HG03064 (cell line): ENCODE measurements around the gene USP5.
A peak's percentile ranks its signal among the peaks of the same experiment; 100 is the strongest.
"Not testable (repeated sequence)": the region's sequence is repeated elsewhere in the genome, so short reads cannot be mapped to it uniquely, and the experiment has no call there.

Experiments
- ATAC-seq: cut with Tn5 transposase; IDR thresholded peaks from one replicate; pipeline ENCODE4 v1.9.1; 2021; ENCODE audit warnings: low read depth; ENCODE audit not compliant: unreplicated experiment

USP5 gene

DNA sequence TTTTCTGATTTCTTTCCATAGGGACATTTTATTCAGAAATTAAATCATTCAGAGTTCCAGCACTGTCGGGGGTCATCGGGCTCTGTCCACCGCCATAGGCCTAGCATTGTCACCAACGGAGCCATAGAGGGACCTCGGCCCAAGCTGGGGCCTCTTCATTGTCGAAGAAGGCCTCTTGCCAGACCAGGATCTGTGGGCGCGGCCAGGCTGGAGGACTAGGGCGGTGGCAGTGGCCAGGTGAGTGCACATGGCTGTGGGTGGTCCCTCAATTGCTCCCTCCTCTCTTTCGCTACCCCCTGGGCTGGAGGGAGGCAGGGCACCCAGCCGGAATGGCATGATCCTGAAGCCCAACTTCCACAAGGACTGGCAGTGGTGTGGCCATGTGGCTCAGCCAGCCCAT, 31.7 kb downstream of the USP5 start:
- no peak for ATAC-seq

DNA sequence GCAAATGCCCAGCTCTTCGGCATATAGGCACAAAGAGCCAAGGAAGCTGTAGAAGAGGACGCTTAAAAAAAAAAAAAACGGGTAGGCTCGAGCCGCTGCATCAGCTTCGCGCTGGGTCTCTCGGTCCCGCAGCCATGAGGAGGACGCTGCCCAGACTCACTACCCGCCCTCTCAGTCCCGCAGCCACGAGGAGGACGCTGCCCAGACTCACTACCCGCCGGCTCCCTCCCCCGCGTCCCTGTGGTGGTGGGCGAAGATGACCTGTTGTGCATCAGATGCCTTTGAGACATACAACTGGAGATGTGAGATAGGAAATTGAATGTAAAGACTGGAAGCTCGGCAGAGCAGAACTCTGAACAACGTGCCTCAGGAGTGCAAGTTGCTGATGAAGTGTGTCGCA, 32.6 kb downstream of the USP5 start:
- no peak for ATAC-seq

DNA sequence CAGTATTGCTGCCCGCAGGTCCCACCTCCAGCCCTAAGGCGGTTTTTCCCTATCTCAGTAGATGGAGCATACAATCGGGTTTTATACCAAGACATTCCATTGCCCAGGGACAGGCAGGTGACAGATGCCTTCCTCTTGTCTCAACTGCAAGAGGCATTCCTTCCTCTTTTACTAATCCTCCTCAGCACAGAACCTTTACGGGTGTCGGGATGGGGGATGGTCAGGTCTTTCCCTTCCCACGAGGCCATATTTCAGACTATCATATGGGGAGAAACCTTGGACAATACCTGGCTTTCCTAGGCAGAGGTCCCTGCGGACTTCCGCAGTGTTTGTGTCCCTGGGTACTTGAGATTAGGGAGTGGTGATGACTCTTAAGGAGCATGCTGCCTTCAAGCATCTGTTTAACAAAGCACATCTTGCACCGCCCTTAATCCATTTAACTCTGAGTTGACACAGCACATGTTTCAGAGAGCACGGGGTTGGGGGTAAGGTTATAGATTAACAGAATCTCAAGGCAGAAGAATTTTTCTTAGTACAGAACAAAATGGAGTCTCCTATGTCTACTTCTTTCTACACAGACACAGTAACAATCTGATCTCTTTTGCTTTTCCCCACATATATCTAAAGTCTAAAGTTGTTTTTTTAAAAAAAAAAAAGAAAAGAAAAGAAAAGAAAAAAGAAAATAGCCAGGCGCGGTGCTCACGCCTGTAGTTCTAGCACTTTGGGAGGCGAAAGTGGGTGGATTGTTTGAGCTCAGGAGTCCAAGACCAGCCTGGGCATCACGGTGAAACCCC, 34.5 kb downstream of the USP5 start:
- not testable (repeated sequence) for ATAC-seq

DNA sequence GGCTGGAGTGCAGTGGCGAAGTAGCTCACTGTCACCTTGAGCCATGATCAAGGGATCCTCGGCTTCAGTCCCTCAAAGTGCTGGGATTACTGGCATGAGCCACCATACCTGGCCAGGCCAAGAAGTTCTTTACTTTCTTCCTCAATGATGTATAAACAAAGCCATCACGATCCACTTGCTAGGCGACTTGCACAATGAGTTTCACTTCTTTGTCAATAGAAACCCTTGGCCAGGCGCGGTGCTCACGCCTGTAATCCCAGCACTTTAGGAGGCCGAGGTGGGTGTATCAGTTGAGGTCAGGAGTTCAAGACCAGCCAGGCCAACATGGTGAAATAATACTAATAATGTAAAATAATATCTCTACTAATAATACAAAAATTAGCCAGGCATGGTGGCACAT, 35.5 kb downstream of the USP5 start:
- ATAC-seq: no peak

DNA sequence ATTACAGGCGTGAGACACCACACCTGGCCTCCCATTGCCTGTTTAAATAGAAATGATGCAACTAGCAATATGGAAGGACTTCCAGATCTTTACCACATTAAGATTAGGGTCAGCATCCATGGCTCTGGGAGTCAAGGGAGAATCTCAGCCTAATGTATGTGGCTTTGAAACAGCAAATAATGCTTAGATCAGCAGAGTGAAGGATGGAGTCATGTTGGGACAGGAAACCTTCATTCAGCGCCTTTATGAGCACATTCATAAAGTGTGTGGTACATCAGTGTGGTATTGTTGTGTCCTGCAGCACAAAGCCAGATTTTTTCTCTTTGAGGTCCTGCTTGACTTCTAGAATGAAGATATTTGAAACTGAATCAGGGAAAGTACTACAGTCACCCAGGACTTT, 36.4 kb downstream of the USP5 start:
- no peak for ATAC-seq

DNA sequence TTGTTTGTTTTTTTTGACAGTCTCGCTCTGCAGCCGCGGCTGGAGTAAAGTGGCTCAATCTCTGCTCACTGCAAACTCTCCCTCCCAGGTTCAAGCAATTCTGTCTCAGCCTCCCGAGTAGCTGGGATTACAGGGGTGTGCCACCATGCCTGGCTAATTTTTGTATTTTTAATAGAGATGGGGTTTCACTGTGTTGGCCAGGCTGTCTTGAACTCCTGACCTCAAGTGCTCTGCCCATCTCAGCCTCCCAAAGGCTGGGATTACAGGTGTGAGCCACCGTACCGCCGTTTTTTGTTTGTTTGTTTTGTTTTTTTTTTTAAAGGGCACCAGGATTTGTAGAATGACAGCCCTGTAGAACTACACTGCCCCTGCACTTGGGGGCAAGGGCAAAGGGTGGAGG, 36.8 kb downstream of the USP5 start:
- not testable (repeated sequence) for ATAC-seq

DNA sequence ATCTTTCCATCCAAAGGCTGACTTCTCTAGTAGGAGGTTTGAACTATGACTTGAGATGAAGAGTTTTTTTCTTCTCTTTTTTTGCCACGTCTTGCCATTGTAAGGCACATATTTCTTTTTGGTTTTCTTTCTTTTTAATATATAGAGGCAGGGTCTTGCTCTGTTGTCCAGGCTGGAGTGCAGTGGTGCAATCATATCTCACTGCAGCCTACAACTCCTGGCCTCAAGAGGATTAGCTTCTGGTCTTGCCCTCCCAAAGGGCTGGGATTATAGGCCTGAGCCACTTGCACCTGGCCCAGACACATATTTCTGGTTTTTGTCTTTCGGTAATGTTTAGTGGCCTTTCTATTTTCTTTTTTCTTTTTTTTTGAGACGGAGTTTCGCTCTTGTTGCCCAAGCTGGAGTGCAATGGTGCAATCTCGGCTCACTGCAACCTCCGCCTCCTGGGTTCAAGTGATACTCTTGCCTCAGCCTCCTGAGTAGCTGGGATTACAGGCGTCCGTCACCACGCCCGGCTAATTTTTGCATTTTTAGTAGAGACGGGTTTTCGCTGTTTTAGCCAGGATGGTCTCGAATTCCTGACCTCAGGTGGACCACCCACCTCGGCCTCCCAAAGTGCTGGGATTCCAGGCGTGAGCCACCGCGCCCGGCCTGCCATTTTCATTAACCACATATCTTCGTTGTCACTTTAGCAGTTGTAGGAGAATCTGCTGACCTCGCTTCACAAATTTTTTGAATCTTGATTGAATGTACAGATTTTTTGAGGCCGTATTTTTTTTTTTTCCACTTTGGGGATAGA, 38.0 kb downstream of the USP5 start:
- not testable (repeated sequence) for ATAC-seq

DNA sequence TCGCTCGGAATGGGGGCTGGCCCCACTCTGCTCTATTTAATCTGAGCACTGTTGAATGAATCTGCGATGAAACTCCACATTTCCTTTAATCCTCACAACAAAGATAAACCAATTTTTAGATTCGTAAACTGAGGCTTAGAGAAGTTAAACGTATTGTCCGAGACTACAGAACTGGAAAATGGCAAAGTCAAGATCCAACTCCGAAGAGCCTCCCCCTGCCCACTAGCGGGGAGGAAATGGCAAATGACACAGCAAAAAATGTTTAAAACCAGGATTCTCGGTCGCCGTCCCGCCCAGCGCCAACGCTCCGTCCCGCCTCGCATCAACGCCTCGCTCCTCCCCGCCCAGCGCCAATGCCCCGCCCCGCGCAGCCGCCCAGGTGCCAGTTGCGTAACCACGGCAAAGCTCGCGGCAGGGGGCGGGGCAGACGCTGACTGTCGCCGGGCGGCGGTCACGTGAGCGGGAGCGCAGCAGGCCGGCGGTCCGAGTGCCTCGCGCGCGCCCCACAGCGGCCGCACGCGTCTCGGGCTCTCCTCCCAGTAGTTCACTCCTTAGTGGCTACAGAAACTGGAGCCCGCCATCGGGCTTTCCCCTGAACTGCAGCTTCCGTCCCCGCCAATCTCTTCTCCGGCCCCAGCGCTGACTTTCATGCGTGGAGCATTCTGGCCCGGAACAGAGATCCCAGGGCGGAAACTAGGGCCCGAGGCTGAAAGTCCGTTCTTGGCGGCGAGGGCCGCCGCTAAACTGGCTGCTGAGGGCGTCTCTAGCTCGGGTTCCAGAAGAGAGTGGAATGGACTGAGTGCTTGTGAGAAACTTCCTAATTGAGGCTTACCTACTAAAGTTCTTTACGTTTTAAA, 39.1 kb downstream of the USP5 start:
- ATAC-seq: peak; percentile 93

DNA sequence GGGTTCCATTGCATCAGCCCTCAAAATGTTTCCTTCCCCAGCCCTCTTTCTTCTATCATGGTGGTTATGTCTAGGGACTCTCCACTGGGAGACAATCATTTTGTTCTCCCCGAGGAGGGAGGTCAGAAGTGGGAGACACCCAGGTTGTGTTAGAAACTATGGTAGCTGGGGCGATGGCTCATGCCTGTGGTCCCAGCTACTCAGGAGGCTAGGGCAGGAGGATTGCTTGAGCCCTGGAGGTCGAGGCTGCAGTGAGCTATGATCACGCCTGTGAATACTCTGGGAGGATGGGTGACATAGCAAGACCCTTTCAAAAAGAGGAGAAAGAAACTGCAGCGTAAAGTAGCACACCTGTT, 39.7 kb downstream of the USP5 start:
- ATAC-seq: no peak

DNA sequence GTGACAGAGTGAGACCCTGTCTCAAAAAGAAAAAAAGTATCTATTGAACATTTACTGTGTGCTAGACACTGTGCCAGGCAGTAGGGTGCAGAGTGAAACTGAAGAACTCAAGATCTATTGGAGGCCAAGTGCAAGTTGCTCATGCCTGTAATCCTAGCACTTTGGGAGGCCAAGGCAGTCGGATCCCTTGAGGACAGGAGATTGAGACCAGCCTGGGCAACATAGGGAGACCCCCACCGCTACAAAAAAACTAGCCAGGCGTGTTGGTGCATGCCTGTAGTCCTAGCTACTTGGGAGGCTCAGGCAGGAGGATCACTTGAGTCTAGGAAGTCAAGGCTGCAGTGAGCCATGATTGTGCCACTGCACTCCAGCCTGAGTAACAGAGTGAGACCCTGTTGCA, 40.7 kb downstream of the USP5 start:
- not testable (repeated sequence) for ATAC-seq

DNA sequence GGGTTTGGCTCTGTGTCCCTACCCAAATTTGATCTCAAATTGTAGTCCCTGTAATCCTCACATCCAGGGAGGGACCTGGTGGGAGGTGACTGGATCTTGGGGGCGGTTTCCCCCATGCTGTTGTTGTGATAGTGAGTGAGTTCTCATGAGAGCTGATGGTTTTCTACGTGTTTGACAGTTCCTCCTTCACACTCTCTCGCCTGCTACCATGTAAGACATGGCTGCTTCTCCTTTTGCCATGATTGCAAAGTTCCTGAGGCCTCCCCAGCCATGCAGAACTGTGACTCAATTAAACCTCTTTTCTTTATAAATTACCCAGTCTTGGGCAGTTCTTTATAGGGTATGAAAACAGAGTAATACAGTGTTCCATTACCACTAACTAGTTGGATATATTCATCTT, 42.4 kb downstream of the USP5 start:
- ATAC-seq: no peak

DNA sequence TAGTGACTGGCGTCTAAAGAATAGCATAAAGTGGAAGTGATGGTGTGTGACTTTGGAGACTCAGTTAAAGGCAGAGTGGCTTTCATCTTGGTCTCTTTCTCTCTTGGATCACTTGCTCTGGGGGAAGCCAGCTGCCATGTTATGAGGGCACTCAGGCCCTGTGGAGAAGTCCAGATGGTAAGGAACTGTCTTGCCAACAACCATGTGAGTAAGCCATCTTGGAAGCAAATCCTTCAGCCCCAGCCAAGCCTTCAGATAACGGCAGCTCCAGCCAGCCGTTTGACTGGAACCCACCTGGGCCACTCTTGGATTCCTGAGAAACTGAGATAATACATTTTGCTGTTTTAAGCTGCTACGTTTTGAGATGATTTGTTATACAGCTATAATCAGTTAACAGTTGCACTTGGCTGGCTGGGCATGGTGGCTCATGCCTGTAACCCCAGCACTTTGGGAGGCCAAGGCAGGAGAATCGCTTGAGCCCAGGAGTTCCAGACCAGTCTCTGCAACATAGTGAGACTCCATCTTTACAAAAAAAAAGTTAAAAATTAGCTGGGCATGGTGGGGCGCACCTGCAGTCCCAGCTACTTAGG, 45.0 kb downstream of the USP5 start:
- ATAC-seq: no peak

DNA sequence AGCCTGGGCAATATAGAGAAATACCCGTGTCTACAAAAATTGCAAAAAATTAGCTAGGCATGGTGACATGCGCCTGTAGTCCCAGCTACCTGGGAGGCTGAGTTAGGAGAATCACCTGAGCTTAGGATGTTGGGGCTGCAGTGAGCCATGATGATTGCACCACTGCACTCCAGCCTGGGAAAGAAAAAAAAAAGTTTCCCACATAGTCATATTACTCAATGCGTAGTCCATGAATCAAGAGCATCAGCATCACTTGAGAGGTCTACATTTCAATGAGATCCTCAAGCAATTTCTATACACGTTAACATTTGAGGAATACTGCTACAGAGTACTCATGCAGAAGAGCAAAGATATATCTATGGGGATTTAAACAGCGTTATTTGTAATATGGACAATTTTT, 47.5 kb downstream of the USP5 start:
- ATAC-seq: no peak

DNA sequence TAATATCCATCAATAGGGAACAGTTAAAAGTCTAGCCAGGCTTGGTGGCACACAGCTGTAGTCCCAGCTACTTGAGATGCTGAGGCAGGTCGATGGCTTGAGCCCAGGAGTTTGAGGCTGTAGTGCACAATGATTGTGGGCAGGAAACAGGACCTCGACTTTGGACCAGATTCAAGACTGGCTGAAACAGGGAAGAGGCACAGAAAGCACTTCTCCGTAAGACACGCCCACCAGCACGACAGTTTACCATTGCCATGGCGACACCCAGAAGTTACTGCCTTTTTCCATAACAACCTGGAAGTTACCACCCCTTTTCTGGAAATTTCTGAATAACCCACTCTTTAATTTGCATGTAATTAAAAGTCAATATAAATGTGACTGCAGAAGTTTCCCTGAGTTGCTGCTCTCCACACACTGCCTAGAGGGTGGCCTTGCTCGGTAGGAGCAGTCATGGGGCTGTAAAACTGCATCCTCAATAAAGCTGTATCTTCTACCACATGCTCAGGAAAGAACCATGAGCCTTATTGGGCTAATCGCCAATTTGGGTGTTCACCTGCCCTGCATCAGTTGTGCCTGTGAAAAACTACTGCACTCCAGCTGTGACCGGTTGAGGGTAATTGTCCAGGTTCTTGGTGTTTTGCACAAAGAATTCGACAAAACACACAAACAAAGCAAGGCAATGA, 48.0 kb downstream of the USP5 start:
- ATAC-seq: no peak

DNA sequence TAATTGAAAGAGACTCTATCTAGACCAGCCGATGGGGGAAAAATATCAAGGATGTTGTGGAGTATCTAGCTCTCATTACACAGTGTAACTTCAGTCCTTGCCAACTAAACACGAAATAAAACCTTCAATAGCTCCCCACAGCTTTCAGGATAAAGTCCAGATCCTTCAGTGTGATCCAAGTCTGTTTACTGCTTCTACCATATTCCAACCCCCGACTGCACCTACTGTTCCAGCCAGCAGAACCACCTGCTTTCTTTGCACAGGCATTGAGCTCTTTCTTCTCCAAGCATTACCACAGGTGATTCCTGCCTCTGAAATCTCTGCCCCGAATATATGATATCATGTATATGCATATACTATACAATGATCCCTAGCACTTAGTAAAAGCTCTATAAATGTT, 50.5 kb downstream of the USP5 start:
- ATAC-seq: no peak

DNA sequence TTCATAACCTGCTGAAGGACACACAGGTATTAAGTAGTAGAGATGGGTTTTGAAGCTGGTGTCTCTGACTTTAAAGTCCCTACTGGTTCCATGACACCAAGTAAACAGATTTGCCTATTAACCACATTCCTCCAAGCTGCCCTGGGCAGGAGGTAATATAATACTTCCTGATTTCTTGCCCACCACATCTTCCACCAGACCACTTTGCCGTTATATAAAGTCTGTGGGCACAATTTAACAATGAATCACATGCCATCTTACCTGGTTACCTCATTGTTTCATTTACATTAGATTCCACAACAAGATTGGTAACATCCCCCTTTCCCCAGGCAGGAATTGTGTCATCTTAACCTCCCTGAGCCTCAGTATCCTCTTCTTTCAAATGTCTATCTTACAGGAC, 51.8 kb downstream of the USP5 start:
- ATAC-seq: no peak

DNA sequence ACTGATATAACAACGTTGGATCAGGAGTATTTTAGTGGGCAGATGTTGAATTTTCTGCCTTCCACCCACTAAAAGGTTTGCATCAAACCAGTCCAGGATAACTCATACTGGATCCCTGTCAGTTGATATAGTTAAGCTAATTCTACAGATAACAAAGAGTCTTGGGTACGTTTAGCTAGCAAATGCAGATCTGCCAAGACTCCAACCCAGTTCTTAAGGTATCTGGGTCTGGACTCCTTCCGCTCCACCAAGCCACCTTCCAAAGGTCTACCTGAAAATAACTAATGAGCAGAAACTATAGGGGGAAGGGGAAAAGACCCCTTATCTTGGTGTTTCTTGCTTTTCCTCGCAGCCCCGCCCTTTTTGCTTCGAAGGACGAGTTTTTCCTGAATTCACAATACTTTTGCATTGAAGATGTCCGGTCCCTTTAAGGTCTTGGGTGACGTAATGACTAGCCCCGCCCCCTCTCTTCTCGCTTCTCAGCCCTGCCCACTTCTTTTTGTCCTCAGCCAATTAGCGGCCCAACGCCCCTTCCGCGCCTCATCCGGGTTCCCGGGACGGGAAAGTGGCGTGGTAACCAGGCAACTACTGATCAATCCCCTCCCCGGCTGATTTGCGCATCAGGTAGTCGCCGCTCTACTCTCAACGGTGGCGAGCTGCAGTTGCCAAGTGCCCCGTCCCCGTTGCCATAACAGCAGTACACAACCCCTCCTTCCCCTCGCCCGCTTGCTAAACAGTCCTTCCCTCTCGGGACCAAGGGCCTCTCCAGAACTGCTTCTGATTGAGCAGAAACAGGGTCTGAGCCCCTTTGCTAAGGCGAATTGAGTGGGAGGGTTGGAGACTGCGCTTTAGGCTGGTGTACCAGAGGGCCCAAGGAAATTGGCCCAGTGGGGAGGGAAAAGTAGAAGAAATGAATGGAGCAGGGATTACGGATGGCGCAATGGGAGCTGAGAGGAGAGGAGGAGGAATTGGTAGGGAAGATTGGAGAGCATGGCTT, 52.6 kb downstream of the USP5 start, which contains the start of gene LRRC23:
Gene LRRC23 (plus strand): TSS at position 543 of the 997 bp plus-strand sequence. CDS start 812 bp downstream, outside the sequence.
- ATAC-seq: peak; percentile 80

DNA sequence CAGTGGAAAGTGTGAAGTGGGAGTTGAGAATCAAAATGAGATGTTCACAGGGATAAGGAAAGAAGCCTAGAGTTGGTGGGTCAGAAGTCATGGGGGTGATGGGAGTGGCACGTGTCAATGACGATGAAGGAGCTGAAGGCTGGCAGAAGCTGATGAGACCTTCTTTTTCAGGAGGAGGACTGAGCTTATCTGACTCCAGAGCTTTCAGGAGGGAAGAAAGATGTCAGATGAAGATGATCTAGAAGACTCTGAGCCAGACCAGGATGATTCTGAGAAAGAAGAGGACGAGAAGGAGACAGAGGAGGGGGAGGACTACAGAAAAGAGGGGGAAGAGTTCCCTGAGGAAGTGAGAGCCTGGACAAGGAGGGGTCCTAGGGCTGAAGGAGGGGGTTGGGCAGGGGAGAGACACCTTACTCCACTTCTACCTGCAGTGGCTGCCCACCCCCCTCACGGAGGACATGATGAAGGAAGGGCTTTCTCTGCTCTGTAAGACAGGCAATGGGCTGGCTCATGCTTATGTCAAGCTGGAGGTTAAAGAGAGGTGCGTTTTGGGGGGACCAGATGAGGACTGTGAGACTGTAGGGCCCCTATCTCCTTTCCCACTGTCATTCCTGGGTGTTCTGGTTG, 53.6 kb downstream of the USP5 start:
- no peak for ATAC-seq
